ENCODE measurements around the gene UBE2V1.
A peak's percentile ranks its signal among the peaks of the same experiment; 100 is the strongest.

Gene UBE2V1

GRCh38 chr20:50153153-50153499 lies 40.2 kb upstream of the UBE2V1 start:
- peak overlapping the region; percentile 2 for H3K27ac ChIP-seq (ENCODE audit: low read length, poor library complexity, severe bottlenecking)
- H3K4me1 ChIP-seq (ENCODE audit: control insufficient read depth, insufficient read depth, low read depth, low read length): peaks cover 31% of the 10 kb centered on the region
- WGBS: 0% methylated on average over 16 of the region's 18 CpGs
- H2AK5ac ChIP-seq (ENCODE audit: low read length, severe bottlenecking): no peak overlapping the region
- H2BK120ac ChIP-seq (ENCODE audit: low read depth, low read length): peak overlapping the region; percentile 50
- DNase-seq: no peak
- H4K8ac ChIP-seq (ENCODE audit: low read length): peak overlapping the region; percentile 89
- H3K9me3 ChIP-seq (ENCODE audit: control insufficient read depth, low read length): no peaks in the 10 kb centered on the region
- H3K9ac ChIP-seq (ENCODE audit: low read length): peak overlapping the region; percentile 92
- peak overlapping the region; percentile 92 to 95 for H3K4me3 ChIP-seq (ENCODE audit: insufficient read depth in 1 of 2, low read depth in 1 of 2, low read length in 2 of 2)
- peak overlapping the region in 1 of 2 experiments; percentile 99 for H3K14ac ChIP-seq (ENCODE audit: low read length in 2 of 2)
- H4K91ac ChIP-seq (ENCODE audit: low read length): peak overlapping the region; percentile 84
- peaks cover 22 to 28% of the 10 kb centered on the region in 2 experiments for H3K36me3 ChIP-seq (ENCODE audit: control insufficient read depth in 1 of 2, insufficient read depth in 2 of 2, low read depth in 1 of 2, low read length in 2 of 2)
- peak overlapping the region; percentile 85 to 99 for H3K4ac ChIP-seq (ENCODE audit: low read depth in 1 of 2, low read length in 2 of 2)
- H3K18ac ChIP-seq (ENCODE audit: low read depth in 1 of 2, low read length in 2 of 2): peak overlapping the region; percentile 85 to 96
- no peak overlapping the region for H2BK15ac ChIP-seq (ENCODE audit: low read depth, poor library complexity, severe bottlenecking)
- peak overlapping the region in 1 of 2 experiments; percentile 85 for H3K23ac ChIP-seq (ENCODE audit: low read length in 2 of 2)
- no peaks in the 10 kb centered on the region for H3K27me3 ChIP-seq (ENCODE audit: control insufficient read depth in 1 of 2, insufficient read depth in 1 of 2, low read length in 2 of 2)
- H2AFZ ChIP-seq (ENCODE audit: low read depth, low read length): peak overlapping the region; percentile 91
- no peaks in the 10 kb centered on the region for H3K79me1 ChIP-seq (replicated peaks; ENCODE audit: low read length, poor library complexity, severe bottlenecking)
- H3K4me2 ChIP-seq (ENCODE audit: low read length, poor library complexity, severe bottlenecking): peak overlapping the region; percentile 76
- peak overlapping the region in 1 of 2 experiments; percentile 3 for H2BK12ac ChIP-seq (ENCODE audit: low read length in 2 of 2)
- H2BK5ac ChIP-seq (ENCODE audit: low read depth, low read length, poor library complexity, severe bottlenecking): peak overlapping the region; percentile 88

- Histone ChIP-seq H2BK15ac (ENCODE audit: low read depth, poor library complexity, severe bottlenecking) (no peak overlapping the region), H2BK12ac (ENCODE audit: low read length in 2 of 2) (peak overlapping the region in 1 of 2 experiments; percentile 10), H4K8ac (ENCODE audit: low read length) (no peak overlapping the region), H2BK5ac (ENCODE audit: low read depth, low read length, poor library complexity, severe bottlenecking) (no peak overlapping the region), H3K27ac (ENCODE audit: low read length, poor library complexity, severe bottlenecking) (peak overlapping the region; percentile 0), H2AFZ (ENCODE audit: low read depth, low read length) (no peak overlapping the region), H3K4me1 (ENCODE audit: control insufficient read depth, insufficient read depth, low read depth, low read length) (peaks cover 33% of the 10 kb centered on the region), H3K4me3 (ENCODE audit: insufficient read depth in 1 of 2, low read depth in 1 of 2, low read length in 2 of 2) (peak overlapping the region; percentile 92 to 95), H3K27me3 (ENCODE audit: control insufficient read depth in 1 of 2, insufficient read depth in 1 of 2, low read length in 2 of 2) (no peaks in the 10 kb centered on the region), H3K14ac (ENCODE audit: low read length in 2 of 2) (peak overlapping the region in 1 of 2 experiments; percentile 89), H3K4me2 (ENCODE audit: low read length, poor library complexity, severe bottlenecking) (peak overlapping the region; percentile 76), H3K79me1 (replicated peaks; ENCODE audit: low read length, poor library complexity, severe bottlenecking) (no peaks in the 10 kb centered on the region), H2AK5ac (ENCODE audit: low read length, severe bottlenecking) (no peak overlapping the region), H3K9me3 (ENCODE audit: control insufficient read depth, low read length) (no peaks in the 10 kb centered on the region), H3K4ac (ENCODE audit: low read depth in 1 of 2, low read length in 2 of 2) (peak overlapping the region in 1 of 2 experiments; percentile 99), H3K23ac (ENCODE audit: low read length in 2 of 2) (peak overlapping the region in 1 of 2 experiments; percentile 3), H2BK120ac (ENCODE audit: low read depth, low read length) (peak overlapping the region; percentile 39), H3K9ac (ENCODE audit: low read length) (peak overlapping the region; percentile 92), H4K91ac (ENCODE audit: low read length) (no peak overlapping the region), H3K36me3 (ENCODE audit: control insufficient read depth in 1 of 2, insufficient read depth in 2 of 2, low read depth in 1 of 2, low read length in 2 of 2) (peaks cover 28 to 33% of the 10 kb centered on the region in 2 experiments), H3K18ac (ENCODE audit: low read depth in 1 of 2, low read length in 2 of 2) (peak overlapping the region in 1 of 2 experiments; percentile 67)
- WGBS: 42% methylated on average over 4 of the region's 4 CpGs
- DNase-seq: no peak
Measured at GRCh38 chr20:50152394-50153152, 39.6 kb upstream of the UBE2V1 start.

GRCh38 chr20:50151034-50151743 lies 38.2 kb upstream of the UBE2V1 start:
- H4K8ac ChIP-seq (ENCODE audit: low read length): no peak overlapping the region
- H3K27ac ChIP-seq (ENCODE audit: low read length, poor library complexity, severe bottlenecking): no peak overlapping the region
- H3K18ac ChIP-seq (ENCODE audit: low read depth in 1 of 2, low read length in 2 of 2): no peak overlapping the region
- no peak overlapping the region for H2AK5ac ChIP-seq (ENCODE audit: low read length, severe bottlenecking)
- H3K4me1 ChIP-seq (ENCODE audit: control insufficient read depth, insufficient read depth, low read depth, low read length): peaks cover 46% of the 10 kb centered on the region
- H3K36me3 ChIP-seq (ENCODE audit: control insufficient read depth in 1 of 2, insufficient read depth in 2 of 2, low read depth in 1 of 2, low read length in 2 of 2): peaks cover 41 to 44% of the 10 kb centered on the region in 2 experiments
- 88% methylated on average over 5 of the region's 10 CpGs for WGBS
- H2BK12ac ChIP-seq (ENCODE audit: low read length in 2 of 2): no peak overlapping the region
- no peak overlapping the region for H2BK15ac ChIP-seq (ENCODE audit: low read depth, poor library complexity, severe bottlenecking)
- DNase-seq: peak; percentile 38
- H2BK120ac ChIP-seq (ENCODE audit: low read depth, low read length): no peak overlapping the region
- no peak overlapping the region for H3K14ac ChIP-seq (ENCODE audit: low read length in 2 of 2)
- no peak overlapping the region for H2AFZ ChIP-seq (ENCODE audit: low read depth, low read length)
- H3K4me2 ChIP-seq (ENCODE audit: low read length, poor library complexity, severe bottlenecking): peak overlapping the region; percentile 30
- H4K91ac ChIP-seq (ENCODE audit: low read length): no peak overlapping the region
- H3K4ac ChIP-seq (ENCODE audit: low read depth in 1 of 2, low read length in 2 of 2): peak overlapping the region in 1 of 2 experiments; percentile 37
- no peaks in the 10 kb centered on the region for H3K9me3 ChIP-seq (ENCODE audit: control insufficient read depth, low read length)
- peak overlapping the region; percentile 4 for H3K9ac ChIP-seq (ENCODE audit: low read length)
- H3K27me3 ChIP-seq (ENCODE audit: control insufficient read depth in 1 of 2, insufficient read depth in 1 of 2, low read length in 2 of 2): no peaks in the 10 kb centered on the region
- no peak overlapping the region for H2BK5ac ChIP-seq (ENCODE audit: low read depth, low read length, poor library complexity, severe bottlenecking)
- no peak overlapping the region for H3K23ac ChIP-seq (ENCODE audit: low read length in 2 of 2)
- H3K4me3 ChIP-seq (ENCODE audit: insufficient read depth in 1 of 2, low read depth in 1 of 2, low read length in 2 of 2): peak overlapping the region in 1 of 2 experiments; percentile 65
- H3K79me1 ChIP-seq (replicated peaks; ENCODE audit: low read length, poor library complexity, severe bottlenecking): peaks cover 2% of the 10 kb centered on the region
